ENCODE results near the gene LRRN1. TPM values are rescaled to one million over a fixed set of nuclear protein-coding genes. Genes with fewer than 3 reads are reported as not detected.
"Not testable (repeated sequence)": the region's sequence is repeated elsewhere in the genome, so short reads cannot be mapped to it uniquely, and the experiment has no call there.

Gene LRRN1
- total RNA-seq, 1 donor from 2014 or later, result 0.11 TPM

GRCh38 chr3:3817865-3818264, 18.6 kb downstream of the LRRN1 start:
- no peak for DNase-seq
- Histone ChIP-seq H3K9me3 (replicated peaks) (no peaks in the 10 kb centered on the region), H3K27me3 (ENCODE audit: low read depth) (no peaks in the 10 kb centered on the region), H3K36me3 (no peaks in the 10 kb centered on the region), H3K27ac (replicated peaks) (no peak overlapping the region), H3K4me3 (no peak overlapping the region), H3K4me1 (no peaks in the 10 kb centered on the region)
- TF ChIP-seq, protein P1, sequence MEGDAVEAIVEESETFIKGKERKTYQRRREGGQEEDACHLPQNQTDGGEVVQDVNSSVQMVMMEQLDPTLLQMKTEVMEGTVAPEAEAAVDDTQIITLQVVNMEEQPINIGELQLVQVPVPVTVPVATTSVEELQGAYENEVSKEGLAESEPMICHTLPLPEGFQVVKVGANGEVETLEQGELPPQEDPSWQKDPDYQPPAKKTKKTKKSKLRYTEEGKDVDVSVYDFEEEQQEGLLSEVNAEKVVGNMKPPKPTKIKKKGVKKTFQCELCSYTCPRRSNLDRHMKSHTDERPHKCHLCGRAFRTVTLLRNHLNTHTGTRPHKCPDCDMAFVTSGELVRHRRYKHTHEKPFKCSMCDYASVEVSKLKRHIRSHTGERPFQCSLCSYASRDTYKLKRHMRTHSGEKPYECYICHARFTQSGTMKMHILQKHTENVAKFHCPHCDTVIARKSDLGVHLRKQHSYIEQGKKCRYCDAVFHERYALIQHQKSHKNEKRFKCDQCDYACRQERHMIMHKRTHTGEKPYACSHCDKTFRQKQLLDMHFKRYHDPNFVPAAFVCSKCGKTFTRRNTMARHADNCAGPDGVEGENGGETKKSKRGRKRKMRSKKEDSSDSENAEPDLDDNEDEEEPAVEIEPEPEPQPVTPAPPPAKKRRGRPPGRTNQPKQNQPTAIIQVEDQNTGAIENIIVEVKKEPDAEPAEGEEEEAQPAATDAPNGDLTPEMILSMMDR (IDR thresholded peaks at IDR 0.05; ENCODE audit: borderline replicate concordance), result no peak
- intact Hi-C loops (cut with micrococcal nuclease), result no loop called here

GRCh38 chr3:3821777-3822176, 22.5 kb downstream of the LRRN1 start:
- TF ChIP-seq, protein P1 (IDR thresholded peaks at IDR 0.05; ENCODE audit: borderline replicate concordance), result no peak
- no peak overlapping the region for H3K27ac ChIP-seq (replicated peaks)
- H3K4me1 ChIP-seq, result no peaks in the 10 kb centered on the region
- no peaks in the 10 kb centered on the region for H3K36me3 ChIP-seq
- H3K27me3 ChIP-seq (ENCODE audit: low read depth), result no peaks in the 10 kb centered on the region
- no peaks in the 10 kb centered on the region for H3K9me3 ChIP-seq (replicated peaks)
- intact Hi-C loops (cut with micrococcal nuclease), result no loop called here
- no peak for DNase-seq
- no peak overlapping the region for H3K4me3 ChIP-seq

GRCh38 chr3:3825035-3825434, 25.8 kb downstream of the LRRN1 start:
- intact Hi-C loops (cut with micrococcal nuclease), result no loop called here

DNA sequence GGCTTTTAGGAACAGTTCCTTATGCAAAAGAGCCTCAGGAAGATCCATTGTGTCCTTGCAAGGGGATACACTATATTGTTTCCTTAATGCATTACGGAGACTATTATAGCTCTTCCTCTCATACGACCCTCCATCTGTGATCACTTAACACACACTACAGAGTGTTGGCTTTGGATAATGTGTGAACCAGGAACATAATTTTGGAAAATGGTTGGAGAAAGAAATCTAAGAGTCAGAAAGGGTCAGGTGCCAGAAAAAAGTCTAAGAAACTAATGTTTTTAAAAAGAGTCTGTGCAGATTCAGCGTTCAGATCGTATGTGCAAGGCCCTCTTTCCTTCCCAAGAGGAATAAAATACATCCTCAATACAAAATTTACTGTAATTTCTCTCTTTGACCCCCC, 27.3 kb downstream of the LRRN1 start:
- Histone ChIP-seq H3K9me3 (replicated peaks) (no peaks in the 10 kb centered on the region), H3K36me3 (no peaks in the 10 kb centered on the region), H3K4me3 (no peak overlapping the region), H3K4me1 (no peaks in the 10 kb centered on the region), H3K27ac (replicated peaks) (no peak overlapping the region), H3K27me3 (ENCODE audit: low read depth) (no peaks in the 10 kb centered on the region)
- intact Hi-C loops (cut with micrococcal nuclease), result no loop called here
- TF ChIP-seq, protein P1 (IDR thresholded peaks at IDR 0.05; ENCODE audit: borderline replicate concordance), result no peak
- DNase-seq, result no peak

More at GRCh38 chr3:3825035-3825434, 25.8 kb downstream of the LRRN1 start:
- Histone ChIP-seq H3K27me3 (ENCODE audit: low read depth) (no peaks in the 10 kb centered on the region), H3K27ac (replicated peaks) (no peak overlapping the region), H3K4me1 (no peaks in the 10 kb centered on the region), H3K36me3 (no peaks in the 10 kb centered on the region), H3K4me3 (no peak overlapping the region), H3K9me3 (replicated peaks) (no peaks in the 10 kb centered on the region)
- DNase-seq, result no peak
- TF ChIP-seq, protein P1 (IDR thresholded peaks at IDR 0.05; ENCODE audit: borderline replicate concordance), result no peak

DNA sequence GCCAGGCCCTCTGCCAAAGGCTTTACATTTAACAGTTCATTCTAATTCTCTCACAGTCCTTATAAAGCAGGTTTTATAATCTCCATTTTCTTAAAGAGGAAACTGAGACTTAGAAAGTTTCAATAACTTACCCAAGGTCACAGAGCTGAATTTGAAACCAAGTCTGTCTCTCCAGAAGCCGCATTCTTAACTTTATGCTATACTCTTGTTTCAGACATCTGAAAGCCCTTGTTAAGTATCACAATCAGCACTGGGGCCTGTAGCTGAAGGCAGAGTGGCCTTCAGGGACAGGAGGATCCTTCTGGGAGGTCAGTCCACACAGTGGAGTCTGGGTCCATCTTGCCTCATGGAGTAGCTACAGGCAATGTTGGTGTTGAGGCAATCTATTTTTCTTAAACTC, 27.9 kb downstream of the LRRN1 start:
- Histone ChIP-seq H3K27me3 (ENCODE audit: low read depth) (no peaks in the 10 kb centered on the region), H3K27ac (replicated peaks) (no peak overlapping the region), H3K4me1 (no peaks in the 10 kb centered on the region), H3K4me3 (no peak overlapping the region), H3K9me3 (replicated peaks) (peaks cover 4% of the 10 kb centered on the region), H3K36me3 (no peaks in the 10 kb centered on the region)
- DNase-seq, result no peak
- TF ChIP-seq, protein P1 (IDR thresholded peaks at IDR 0.05; ENCODE audit: borderline replicate concordance), result no peak
- intact Hi-C loops (cut with micrococcal nuclease), result no loop called here

GRCh38 chr3:3828417-3828816, 29.2 kb downstream of the LRRN1 start:
- DNase-seq; H3K36me3 ChIP-seq; H3K27ac ChIP-seq (replicated peaks); H3K4me1 ChIP-seq; intact Hi-C loops (cut with micrococcal nuclease); H3K27me3 ChIP-seq (ENCODE audit: low read depth); H3K4me3 ChIP-seq: not testable (repeated sequence)
- peaks cover 17% of the 10 kb centered on the region for H3K9me3 ChIP-seq (replicated peaks)
